GM12878 (cell line): ENCODE measurements around the gene RAD51B. TPM values are rescaled to one million over a fixed set of nuclear protein-coding genes. Genes with fewer than 3 reads are reported as not detected.

Source experiments
- ATAC-seq: fragments of 200-7000 bp; cut with Tn5 transposase; 3 replicates; pipeline ENCODE4 v1.9.1; 2020; ENCODE audit warnings: mild to moderate bottlenecking, moderate library complexity
- BruUV-seq: library from RNA; stranded (reverse); fragments of 400-500 nt; replicated peaks from 2 replicates; lab custom pipeline; 2021; lab: Mats Ljungman, UMichigan
- CTCF ChIA-PET: fragments of 300-600 bp; sonication (Branson Sonifier 250); formaldehyde crosslinking; extraction: SDS; loops from one replicate; lab custom pipeline; 2021; ENCODE audit warnings: inconsistent platforms; lab: Yijun Ruan, JAX
- POLR2A ChIA-PET: fragments of 350-600 bp; formaldehyde crosslinking; extraction: SDS; loops from one replicate; lab custom pipeline; 2021; ENCODE audit warnings: inconsistent platforms; lab: Charles Lee
- RAD21 ChIA-PET: fragments of 300-600 bp; sonication (Branson Sonifier 250); formaldehyde crosslinking; loops from one replicate; lab custom pipeline; 2023; ENCODE audit warnings: antibody characterized with exemption; ENCODE audit not compliant: unreplicated experiment; lab: Charles Lee
- SMC1A ChIA-PET: fragments of 300-600 bp; sonication (Branson Sonifier 250); formaldehyde crosslinking; loops from one replicate; lab custom pipeline; 2023; ENCODE audit not compliant: unreplicated experiment, uncharacterized antibody; lab: Charles Lee
- DNase-seq: peaks from one replicate; pipeline ENCODE4 v3.0.0-alpha.2; 2011; ENCODE audit warnings: low read depth, low spot score
- FAIRE-seq: peaks from 3 replicates; lab custom pipeline; 2011; peaks lifted over from hg19 to GRCh38; lab: Jason Lieb, UNC
- H2AFZ ChIP-seq: 2 replicates; pipeline ENCODE4 v1.6.0; 2011; ENCODE audit warnings: low read depth, low read length, control low read depth; ENCODE audit not compliant: control insufficient read depth
- H3K27ac ChIP-seq: 2 replicates; pipeline ENCODE4 v1.5.1; 2011; ENCODE audit warnings: control low read depth; ENCODE audit not compliant: control insufficient read depth, insufficient read depth
- H3K27me3 ChIP-seq, 2 experiments: replicated peaks in 1 of 2; 2 replicates each; pipeline versions ENCODE4 v1.6.0 to v1.6.1; 2011; ENCODE audit warnings: low read length in 1 of 2; ENCODE audit not compliant: control insufficient read depth in 2 of 2, insufficient read depth in 2 of 2
- H3K36me3 ChIP-seq, 2 experiments: 2 replicates each; pipeline ENCODE4 v1.5.1; 2011; ENCODE audit warnings: low read length in 1 of 2; ENCODE audit not compliant: control insufficient read depth in 2 of 2, insufficient read depth in 2 of 2
- H3K4me1 ChIP-seq: 2 replicates; pipeline ENCODE4 v1.6.1; 2011; ENCODE audit warnings: mild to moderate bottlenecking, low read length, moderate library complexity, mixed read lengths; ENCODE audit not compliant: control insufficient read depth, insufficient read depth
- H3K4me2 ChIP-seq: 2 replicates; pipeline ENCODE4 v1.6.0; 2011; ENCODE audit warnings: control low read depth; ENCODE audit not compliant: control insufficient read depth, insufficient read depth
- H3K4me3 ChIP-seq: fragments of 200-600 bp; sonication (generic); 2 replicates; pipeline ENCODE4 v1.5.1; 2016
- H3K79me2 ChIP-seq: 2 replicates; pipeline ENCODE4 v1.6.0; 2011; ENCODE audit warnings: low read length; ENCODE audit not compliant: control insufficient read depth, insufficient read depth
- H3K9ac ChIP-seq: 2 replicates; pipeline ENCODE4 v1.8.0; 2011; ENCODE audit warnings: low read length, control low read depth, mixed read lengths; ENCODE audit not compliant: control insufficient read depth, insufficient read depth
- H3K9me3 ChIP-seq: replicated peaks from 3 replicates; pipeline ENCODE4 v1.5.1; 2011; ENCODE audit warnings: mild to moderate bottlenecking, low read length; ENCODE audit not compliant: control insufficient read depth, insufficient read depth
- H4K20me1 ChIP-seq: 2 replicates; pipeline ENCODE4 v1.6.0; 2011; ENCODE audit not compliant: control insufficient read depth, insufficient read depth
- ASH2L ChIP-seq: fragments of 300-600, 200-600 bp; sonication (generic); IDR thresholded peaks from 2 replicates; pipeline ENCODE4 v1.6.1; 2017; ENCODE audit warnings: low read depth, mild to moderate bottlenecking, borderline replicate concordance
- ATF3 ChIP-seq: IDR thresholded peaks from 2 replicates; pipeline ENCODE4 v1.6.1; 2011; ENCODE audit warnings: low read depth, mild to moderate bottlenecking, low read length, moderate library complexity, borderline replicate concordance; ENCODE audit errors: extremely low read depth
- CREB1 ChIP-seq: IDR thresholded peaks from 2 replicates; pipeline ENCODE4 v1.6.1; 2012; ENCODE audit warnings: low read depth, mild to moderate bottlenecking, inconsistent platforms
- ELK1 ChIP-seq: IDR thresholded peaks from 2 replicates; pipeline ENCODE4 v1.6.1; 2012; ENCODE audit warnings: low read depth, low read length, improper control_type of control experiment
- MYB ChIP-seq: fragments of 150-350 bp; IDR thresholded peaks from 2 replicates; pipeline ENCODE4 v1.6.1; 2014; ENCODE audit warnings: mild to moderate bottlenecking, low read depth, low read length, borderline replicate concordance
- MYC ChIP-seq: IDR thresholded peaks from 2 replicates; pipeline ENCODE4 v1.6.1; 2011; ENCODE audit warnings: mild to moderate bottlenecking, low read length, moderate library complexity, inconsistent platforms; ENCODE audit not compliant: insufficient read depth, insufficient replicate concordance, insufficient read length, severe bottlenecking
- NFXL1 ChIP-seq: fragments of 450-650 bp; IDR thresholded peaks from 2 replicates; pipeline ENCODE4 v1.6.1; 2017; ENCODE audit warnings: antibody characterized with exemption, mild to moderate bottlenecking, borderline replicate concordance
- NR2C1 ChIP-seq: fragments of 450-650 bp; IDR thresholded peaks from 2 replicates; pipeline ENCODE4 v1.6.1; 2017; ENCODE audit warnings: antibody characterized with exemption, mild to moderate bottlenecking, moderate library complexity
- RB1 ChIP-seq: fragments of 450-650 bp; formaldehyde crosslinking; IDR thresholded peaks from 2 replicates; pipeline ENCODE4 v1.6.1; 2017; ENCODE audit warnings: mild to moderate bottlenecking, borderline replicate concordance
- RFX5 ChIP-seq: IDR thresholded peaks from 2 replicates; pipeline ENCODE4 v1.6.1; 2011; ENCODE audit warnings: low read depth, low read length, improper control_type of control experiment
- ZBTB33 ChIP-seq: fragments of 450-650 bp; IDR thresholded peaks from 2 replicates; pipeline ENCODE4 v1.6.1; 2017; ENCODE audit warnings: mild to moderate bottlenecking
- ZNF687 ChIP-seq: fragments of 450-650 bp; IDR thresholded peaks from 2 replicates; pipeline ENCODE4 v1.6.1; 2017; ENCODE audit warnings: mild to moderate bottlenecking, moderate library complexity
- WGBS: methylation state at CpG from one replicate; pipeline ENCODE4 v1.1.6; 2016; ENCODE audit warnings: low lambda C conversion rate; ENCODE audit not compliant: insufficient replicate concordance, insufficient coverage; ENCODE audit errors: missing lambda C conversion rate; 5-methylcytosine and 5-hydroxymethylcytosine counted together
- in situ Hi-C: fragments of 300-500 bp; cut with MboI; formaldehyde crosslinking; loops from 9 replicates; pipeline ENCODE4 v1.14.3; 2018; ENCODE audit warnings: mixed read lengths
- intact Hi-C: fragments of 100-400 bp; cut with micrococcal nuclease; formaldehyde crosslinking; loops from one replicate; pipeline ENCODE4 v1.14.2; 2022; ENCODE audit not compliant: unreplicated experiment
- polyA plus RNA-seq, 11 experiments: library from polyadenylated mRNA; depleted of rRNA in 4 of 11; unstranded in 6 of 11; stranded (reverse) in 5 of 11; fragments of >200 nt; fragmentation: Nextera tagmentation in 4 of 11; fragmentation: Illumina TruSeq in 1 of 11; extraction: Ambion mirVana in 4 of 11; extraction: Trizol in 1 of 11; gene quantifications; 1 replicate in 1 of 11; 2 replicates in 10 of 11; pipeline versions ENCODE4 v1.2.1 to v1.2.3, GENCODE V29; 2011 to 2016; ENCODE audit warnings: inconsistent platforms in 2 of 11, missing spikeins in 2 of 11, low read depth in 1 of 11
- total RNA-seq, 4 experiments: library from RNA; depleted of rRNA in 3 of 4; stranded (reverse); fragments of >200 nt in 3 of 4; fragmentation: Illumina TruSeq in 1 of 4; extraction: Trizol in 1 of 4; gene quantifications; 2 replicates each; pipeline versions ENCODE4 v1.2.1 to v1.2.3, GENCODE V29; 2013 to 2021

RAD51B gene
- total and polyA plus RNA-seq, 10 of the 15 experiments (the other 5 are each of a cell fraction or from before 2014, with no cell fraction given) = 9.8 to 26.8 (median 21.3) TPM

GRCh38 chr14:67856827-67857226 lies 37.2 kb downstream of the RAD51B start:
- H4K20me1 ChIP-seq = no peaks in the 10 kb centered on the region
- no TSS peak for BruUV-seq
- no peaks in the 10 kb centered on the region for H3K27me3 ChIP-seq
- H3K4me1 ChIP-seq = peaks cover 6% of the 10 kb centered on the region
- H3K4me3 ChIP-seq = no peak overlapping the region
- in situ Hi-C loops = no loop called here
- H3K79me2 ChIP-seq = no peaks in the 10 kb centered on the region
- FAIRE-seq = no peak
- H3K9ac ChIP-seq = no peak overlapping the region
- ChIA-PET RAD21 (interaction anchor here (1.4 kb wide), 1 partner anchor 24 kb away, joined by 7 read pairs; no protein-coding TSS in a partner anchor), POLR2A (interaction anchor here (0.7 kb wide), 1 partner anchor 24 kb away, joined by 3 read pairs; no protein-coding TSS in a partner anchor), CTCF (interaction anchor here (0.7 to 1.9 kb wide), 7 partner anchors 9 to 901 kb away, joined by 3 to 12 read pairs (median 4); no protein-coding TSS in a partner anchor), SMC1A (interaction anchor here (0.7 to 2.5 kb wide), 7 partner anchors 17 to 287 kb away, joined by 3 to 6 read pairs (median 4); no protein-coding TSS in a partner anchor)
- ATAC-seq = no peak
- no peak overlapping the region for H2AFZ ChIP-seq
- H3K9me3 ChIP-seq = no peaks in the 10 kb centered on the region
- no peak overlapping the region for H3K4me2 ChIP-seq
- TF ChIP-seq ASH2L (no peak), NR2C1 (no peak), CREB1 (no peak), ZBTB33 (no peak), MYC (no peak), RB1 (no peak), ZNF687 (no peak), NFXL1 (no peak), RFX5 (no peak), MYB (no peak), ELK1 (no peak), ATF3 (no peak)
- WGBS = 95% methylated on average over 2 of the region's 2 CpGs
- intact Hi-C loops = no loop called here
- no peaks in the 10 kb centered on the region for H3K36me3 ChIP-seq
- no peak for DNase-seq
- no peak overlapping the region for H3K27ac ChIP-seq
